A673 (cell line): ENCODE results near the gene ADORA2A. TPM values are rescaled to one million over a fixed set of nuclear protein-coding genes. Genes with fewer than 3 reads are reported as not detected.
A peak's percentile ranks its signal among the peaks of the same experiment; 100 is the strongest.

Experiments
- BruUV-seq: library from RNA; stranded (reverse); fragments of 400-500 nt; replicated peaks from 2 replicates; lab custom pipeline; 2021; lab: Mats Ljungman, UMichigan
- CTCF ChIA-PET: fragments of 300-600 bp; sonication (Branson Sonifier 250); formaldehyde crosslinking; loops from one replicate; lab custom pipeline; 2022; ENCODE audit warnings: antibody characterized with exemption; lab: Charles Lee
- POLR2A ChIA-PET: fragments of 300-600 bp; sonication (Branson Sonifier 250); formaldehyde crosslinking; loops from one replicate; lab custom pipeline; 2022; ENCODE audit warnings: antibody characterized with exemption; ENCODE audit not compliant: low non-redundant PET; lab: Charles Lee
- DNase-seq: peaks from one replicate; pipeline ENCODE4 v3.0.0-alpha.2; 2015; ENCODE audit warnings: low spot score
- H3K27ac ChIP-seq: fragments of 200-600 bp; sonication (generic); 2 replicates; pipeline ENCODE4 v1.5.1; 2016; ENCODE audit warnings: mixed run types, low read depth, mild to moderate bottlenecking, mixed read lengths, antibody characterized with exemption, low read length; ENCODE audit not compliant: poor library complexity, severe bottlenecking
- H3K27me3 ChIP-seq: fragments of 200-600 bp; sonication (generic); replicated peaks from 2 replicates; pipeline ENCODE4 v1.6.1; 2017; ENCODE audit warnings: mixed run types, low read depth, mild to moderate bottlenecking, mixed read lengths, antibody characterized with exemption, low read length; ENCODE audit not compliant: insufficient read depth, poor library complexity
- H3K36me3 ChIP-seq: fragments of 200-600 bp; sonication (generic); 2 replicates; pipeline ENCODE4 v1.6.1; 2016; ENCODE audit warnings: mixed run types, mild to moderate bottlenecking, mixed read lengths, antibody characterized with exemption, low read length; ENCODE audit not compliant: insufficient read depth, poor library complexity, severe bottlenecking
- H3K4me1 ChIP-seq: fragments of 200-600 bp; sonication (generic); 2 replicates; pipeline ENCODE4 v1.6.1; 2017; ENCODE audit warnings: mixed run types, mild to moderate bottlenecking, mixed read lengths, antibody characterized with exemption, low read length; ENCODE audit not compliant: insufficient read depth, poor library complexity, severe bottlenecking
- H3K4me3 ChIP-seq: fragments of 200-600 bp; sonication (generic); 2 replicates; pipeline ENCODE4 v1.5.1; 2016; ENCODE audit warnings: low read depth, mixed run types, mild to moderate bottlenecking, mixed read lengths, low read length; ENCODE audit not compliant: poor library complexity, severe bottlenecking
- H3K9me3 ChIP-seq: fragments of 200-600 bp; sonication (generic); 2 replicates; pipeline ENCODE4 v1.6.1; 2016; ENCODE audit warnings: mixed run types, low read depth, mild to moderate bottlenecking, mixed read lengths, antibody characterized with exemption, low read length; ENCODE audit not compliant: poor library complexity, severe bottlenecking
- EZH2 ChIP-seq: fragments of 200-600 bp; sonication (generic); IDR thresholded peaks from 2 replicates; pipeline ENCODE4 v1.6.1; 2017; ENCODE audit warnings: borderline replicate concordance, low read depth, mild to moderate bottlenecking, mixed read lengths, antibody characterized with exemption, low read length; ENCODE audit not compliant: poor library complexity, severe bottlenecking
- intact Hi-C: fragments of 100-400 bp; cut with micrococcal nuclease; formaldehyde crosslinking; loops from one replicate; pipeline ENCODE4 v1.10.0; 2022; ENCODE audit not compliant: unreplicated experiment
- total RNA-seq: library from RNA; stranded (reverse); gene quantifications from 2 replicates; pipeline ENCODE4 v1.2.3, GENCODE V29; 2021
- TF ChIP-seq, protein P1 (sequence below): fragments of 300-800, 200-600 bp; sonication (generic); conservative IDR thresholded peaks from 2 replicates; pipeline ENCODE4 v1.5.1; 2017; ENCODE audit warnings: low read depth, mild to moderate bottlenecking, antibody characterized with exemption, low read length, moderate library complexity, mixed read lengths

ADORA2A gene
- total RNA-seq, 1 experiment from 2014 or later = 9.6 TPM

DNA sequence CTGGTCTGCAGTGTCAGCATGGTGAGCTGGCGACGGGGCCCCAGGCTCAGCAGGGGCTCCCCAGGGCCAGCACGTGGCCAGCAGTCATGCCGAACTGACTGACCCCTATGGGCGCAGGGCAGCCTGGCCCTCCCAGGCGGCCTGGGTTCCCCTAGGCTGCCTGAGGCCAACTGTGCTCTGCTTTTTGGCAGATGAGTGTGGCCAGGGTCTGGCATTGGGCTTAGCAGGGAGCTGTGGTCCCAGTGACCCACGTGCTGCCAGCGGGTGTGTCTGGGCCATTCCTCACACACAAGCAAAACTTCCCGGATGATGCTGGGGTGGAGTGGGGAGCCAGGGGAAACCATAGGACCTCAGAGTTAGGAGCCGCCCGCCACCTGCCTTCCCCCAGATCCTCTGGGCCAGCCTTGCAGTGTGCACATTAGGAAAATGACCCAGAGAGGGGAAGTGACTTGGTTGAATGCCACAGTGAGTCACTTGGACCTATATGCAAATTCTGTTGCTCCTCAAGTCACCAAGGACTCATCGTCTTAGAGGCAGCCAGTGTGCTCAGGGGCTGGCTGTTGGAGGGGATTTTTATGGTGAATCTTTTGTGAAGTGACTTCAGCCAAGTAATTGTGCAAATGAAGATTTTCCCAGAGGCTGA lies 6.5 kb downstream of the ADORA2A start:
- intact Hi-C loops = no loop called here
- peak; percentile 62 for DNase-seq
- TF ChIP-seq EZH2 = no peak
- TF ChIP-seq, protein P1, sequence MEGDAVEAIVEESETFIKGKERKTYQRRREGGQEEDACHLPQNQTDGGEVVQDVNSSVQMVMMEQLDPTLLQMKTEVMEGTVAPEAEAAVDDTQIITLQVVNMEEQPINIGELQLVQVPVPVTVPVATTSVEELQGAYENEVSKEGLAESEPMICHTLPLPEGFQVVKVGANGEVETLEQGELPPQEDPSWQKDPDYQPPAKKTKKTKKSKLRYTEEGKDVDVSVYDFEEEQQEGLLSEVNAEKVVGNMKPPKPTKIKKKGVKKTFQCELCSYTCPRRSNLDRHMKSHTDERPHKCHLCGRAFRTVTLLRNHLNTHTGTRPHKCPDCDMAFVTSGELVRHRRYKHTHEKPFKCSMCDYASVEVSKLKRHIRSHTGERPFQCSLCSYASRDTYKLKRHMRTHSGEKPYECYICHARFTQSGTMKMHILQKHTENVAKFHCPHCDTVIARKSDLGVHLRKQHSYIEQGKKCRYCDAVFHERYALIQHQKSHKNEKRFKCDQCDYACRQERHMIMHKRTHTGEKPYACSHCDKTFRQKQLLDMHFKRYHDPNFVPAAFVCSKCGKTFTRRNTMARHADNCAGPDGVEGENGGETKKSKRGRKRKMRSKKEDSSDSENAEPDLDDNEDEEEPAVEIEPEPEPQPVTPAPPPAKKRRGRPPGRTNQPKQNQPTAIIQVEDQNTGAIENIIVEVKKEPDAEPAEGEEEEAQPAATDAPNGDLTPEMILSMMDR = no peak
- Histone ChIP-seq H3K27ac (no peak overlapping the region), H3K4me1 (peaks cover 40% of the 10 kb centered on the region), H3K27me3 (no peaks in the 10 kb centered on the region), H3K36me3 (no peaks in the 10 kb centered on the region), H3K9me3 (no peaks in the 10 kb centered on the region), H3K4me3 (no peak overlapping the region)
- ChIA-PET CTCF (no interaction called here), POLR2A (no interaction called here)
- BruUV-seq = no TSS peak

DNA sequence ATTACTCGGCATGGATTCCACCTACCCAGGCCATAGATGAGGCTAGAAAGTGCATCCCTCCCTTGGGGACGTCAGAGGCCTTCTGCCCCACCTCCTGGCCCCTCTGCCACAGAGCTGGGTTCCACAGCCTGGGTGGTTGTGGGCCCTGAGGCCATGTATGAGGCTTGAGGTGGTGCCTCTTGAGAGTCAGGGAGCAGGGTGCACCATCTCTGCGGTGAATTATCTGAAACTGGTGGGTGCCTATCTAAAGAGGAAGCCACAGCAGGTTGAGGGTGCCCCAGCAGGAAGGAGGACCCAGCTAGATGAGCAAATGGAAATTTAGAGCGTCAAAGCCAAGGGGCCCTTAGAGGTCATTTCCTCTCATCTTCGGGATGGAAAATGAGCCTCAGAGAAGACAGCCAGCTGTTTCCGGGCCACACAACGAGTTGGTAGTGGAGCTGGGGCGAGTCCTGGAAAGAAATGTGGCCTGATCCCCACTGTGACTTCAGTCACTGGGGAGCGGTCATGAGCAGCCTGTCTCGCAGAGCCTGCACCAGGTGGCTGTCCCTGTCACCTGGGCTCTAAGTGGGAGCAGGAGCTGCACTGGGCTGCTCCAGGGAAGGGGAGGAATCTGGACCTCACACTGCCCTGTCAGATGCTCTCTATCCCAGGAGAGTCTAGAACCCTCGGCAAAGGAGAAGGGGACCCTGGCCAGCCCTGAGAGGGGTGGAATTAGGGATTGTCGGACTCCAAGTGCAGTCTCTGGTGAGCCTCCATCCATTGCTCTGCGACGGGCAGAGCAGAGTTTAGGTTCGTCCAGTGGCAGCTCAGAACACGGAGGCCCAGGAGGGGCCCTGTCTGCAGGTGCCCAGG lies 7.3 kb downstream of the ADORA2A start:
- no peak overlapping the region for H3K4me3 ChIP-seq
- H3K27me3 ChIP-seq = no peaks in the 10 kb centered on the region
- H3K27ac ChIP-seq = no peak overlapping the region
- no peaks in the 10 kb centered on the region for H3K9me3 ChIP-seq
- intact Hi-C loops = no loop called here
- ChIA-PET POLR2A (interaction anchor here (0.6 kb wide), 1 partner anchor 955 kb away, joined by 8 read pairs; no protein-coding TSS in a partner anchor), CTCF (interaction anchor here (0.6 to 1.2 kb wide), 2 partner anchors 11 to 145 kb away, joined by 3 to 5 read pairs; no protein-coding TSS in a partner anchor)
- DNase-seq = no peak
- no peak for TF ChIP-seq EZH2
- TF ChIP-seq, protein P1 = no peak
- no TSS peak for BruUV-seq
- H3K36me3 ChIP-seq = no peaks in the 10 kb centered on the region
- peaks cover 33% of the 10 kb centered on the region for H3K4me1 ChIP-seq

DNA sequence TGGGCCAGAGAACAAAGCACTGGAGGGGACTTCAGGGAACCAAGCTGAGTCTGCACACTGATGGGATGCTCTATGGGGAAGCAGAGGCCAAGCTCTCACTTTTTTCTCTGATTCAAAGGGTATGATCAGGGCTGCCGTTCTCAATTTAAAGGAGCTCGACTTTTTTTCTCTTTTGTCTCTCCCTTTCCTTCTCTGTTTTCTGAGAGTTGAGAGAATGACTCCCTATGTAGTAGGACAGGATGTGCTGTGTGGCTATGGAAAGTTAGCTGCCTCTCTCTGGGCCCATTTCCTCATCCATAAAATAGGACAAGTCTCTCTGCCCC lies 7.9 kb downstream of the ADORA2A start:
- H3K27me3 ChIP-seq = no peaks in the 10 kb centered on the region
- no TSS peak for BruUV-seq
- H3K9me3 ChIP-seq = no peaks in the 10 kb centered on the region
- intact Hi-C loops = no loop called here
- ChIA-PET CTCF (interaction anchor here (1.2 kb wide), 1 partner anchor 11 kb away, joined by 5 read pairs; no protein-coding TSS in a partner anchor), POLR2A (interaction anchor here (0.6 kb wide), 1 partner anchor 956 kb away, joined by 8 read pairs; no protein-coding TSS in a partner anchor)
- no peaks in the 10 kb centered on the region for H3K36me3 ChIP-seq
- no peak for DNase-seq
- peaks cover 27% of the 10 kb centered on the region for H3K4me1 ChIP-seq
- no peak for TF ChIP-seq EZH2
- TF ChIP-seq, protein P1 = no peak
- no peak overlapping the region for H3K4me3 ChIP-seq
- H3K27ac ChIP-seq = no peak overlapping the region
